ENCODE data around the gene CEPT1. TPM values are rescaled to one million over a fixed set of nuclear protein-coding genes. Genes with fewer than 3 reads are reported as not detected.

The CEPT1 gene
- total and polyA plus RNA-seq, 2 experiments from 2014 or later, result 22.3 to 51.7 TPM

- DNase-seq (ENCODE audit: low spot score), result no peak
- 59% methylated on average over 3 of the region's 3 CpGs for WGBS (ENCODE audit: low lambda C conversion rate, missing lambda C conversion rate)
- Histone ChIP-seq H3K9me3 (ENCODE audit: low read depth) (no peaks in the 10 kb centered on the region), H3K4me1 (ENCODE audit: insufficient read depth) (peaks cover 46% of the 10 kb centered on the region), H3K27ac (peak overlapping the region; percentile 90), H2AFZ (no peak overlapping the region), H3K4me3 (no peak overlapping the region), H4K20me1 (ENCODE audit: insufficient read depth, poor library complexity, severe bottlenecking) (no peaks in the 10 kb centered on the region), H3K4me2 (peak overlapping the region; percentile 8), H3K27me3 (no peaks in the 10 kb centered on the region), H3K79me2 (no peaks in the 10 kb centered on the region), H3K9me2 (replicated peaks; ENCODE audit: insufficient read depth) (no peaks in the 10 kb centered on the region), H3K36me3 (replicated peaks; ENCODE audit: insufficient read depth, low read depth) (no peaks in the 10 kb centered on the region)
- TF ChIP-seq, protein P1, sequence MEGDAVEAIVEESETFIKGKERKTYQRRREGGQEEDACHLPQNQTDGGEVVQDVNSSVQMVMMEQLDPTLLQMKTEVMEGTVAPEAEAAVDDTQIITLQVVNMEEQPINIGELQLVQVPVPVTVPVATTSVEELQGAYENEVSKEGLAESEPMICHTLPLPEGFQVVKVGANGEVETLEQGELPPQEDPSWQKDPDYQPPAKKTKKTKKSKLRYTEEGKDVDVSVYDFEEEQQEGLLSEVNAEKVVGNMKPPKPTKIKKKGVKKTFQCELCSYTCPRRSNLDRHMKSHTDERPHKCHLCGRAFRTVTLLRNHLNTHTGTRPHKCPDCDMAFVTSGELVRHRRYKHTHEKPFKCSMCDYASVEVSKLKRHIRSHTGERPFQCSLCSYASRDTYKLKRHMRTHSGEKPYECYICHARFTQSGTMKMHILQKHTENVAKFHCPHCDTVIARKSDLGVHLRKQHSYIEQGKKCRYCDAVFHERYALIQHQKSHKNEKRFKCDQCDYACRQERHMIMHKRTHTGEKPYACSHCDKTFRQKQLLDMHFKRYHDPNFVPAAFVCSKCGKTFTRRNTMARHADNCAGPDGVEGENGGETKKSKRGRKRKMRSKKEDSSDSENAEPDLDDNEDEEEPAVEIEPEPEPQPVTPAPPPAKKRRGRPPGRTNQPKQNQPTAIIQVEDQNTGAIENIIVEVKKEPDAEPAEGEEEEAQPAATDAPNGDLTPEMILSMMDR (IDR thresholded peaks at IDR 0.05; ENCODE audit: poor library complexity), result no peak
- no peak for TF ChIP-seq EZH2 (IDR thresholded peaks at IDR 0.05; ENCODE audit: borderline replicate concordance)
- no peak for TF ChIP-seq EZH2phosphoT487 (IDR thresholded peaks at IDR 0.05; ENCODE audit: low read depth, severe bottlenecking, unreplicated experiment)
Observed at GRCh38 chr1:111191496-111191895, 51.5 kb downstream of the CEPT1 start.

DNA sequence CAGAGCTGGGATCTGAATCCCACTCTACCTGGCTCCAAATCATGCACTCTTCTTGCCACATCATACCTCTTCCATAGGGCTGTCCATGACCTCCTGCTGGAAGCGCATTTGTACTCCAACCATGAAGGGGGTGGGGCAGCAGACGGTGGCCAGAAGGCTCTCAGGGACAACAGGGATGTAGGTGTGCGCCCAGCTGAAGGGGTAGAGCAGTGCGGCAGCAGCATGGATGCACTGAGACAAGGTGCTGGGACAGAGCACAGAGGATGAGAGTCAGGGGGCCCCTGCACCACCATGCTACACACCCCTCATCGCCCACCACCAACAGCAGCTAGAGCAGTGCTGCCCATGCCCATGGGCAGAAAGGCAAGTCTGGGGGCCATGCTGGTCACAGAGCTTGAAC, 52.1 kb downstream of the CEPT1 start:
- Histone ChIP-seq H3K4me1 (ENCODE audit: insufficient read depth) (peaks cover 46% of the 10 kb centered on the region), H3K79me2 (no peaks in the 10 kb centered on the region), H3K4me3 (no peak overlapping the region), H3K36me3 (replicated peaks; ENCODE audit: insufficient read depth, low read depth) (no peaks in the 10 kb centered on the region), H3K27ac (peak overlapping the region; percentile 90), H4K20me1 (ENCODE audit: insufficient read depth, poor library complexity, severe bottlenecking) (no peaks in the 10 kb centered on the region), H2AFZ (no peak overlapping the region), H3K9me3 (ENCODE audit: low read depth) (no peaks in the 10 kb centered on the region), H3K4me2 (no peak overlapping the region), H3K27me3 (no peaks in the 10 kb centered on the region), H3K9me2 (replicated peaks; ENCODE audit: insufficient read depth) (no peaks in the 10 kb centered on the region)
- TF ChIP-seq EZH2phosphoT487 (IDR thresholded peaks at IDR 0.05; ENCODE audit: low read depth, severe bottlenecking, unreplicated experiment) (no peak), EZH2 (IDR thresholded peaks at IDR 0.05; ENCODE audit: borderline replicate concordance) (no peak)
- TF ChIP-seq, protein P1 (IDR thresholded peaks at IDR 0.05; ENCODE audit: poor library complexity), result no peak
- DNase-seq (ENCODE audit: low spot score), result no peak
- WGBS (ENCODE audit: low lambda C conversion rate, missing lambda C conversion rate), result 96% methylated on average over 5 of the region's 5 CpGs

GRCh38 chr1:111192658-111193519, 52.9 kb downstream of the CEPT1 start:
- Histone ChIP-seq H3K4me3 (no peak overlapping the region), H2AFZ (no peak overlapping the region), H3K27me3 (no peaks in the 10 kb centered on the region), H4K20me1 (ENCODE audit: insufficient read depth, poor library complexity, severe bottlenecking) (no peaks in the 10 kb centered on the region), H3K4me2 (peak overlapping the region; percentile 15), H3K27ac (peak overlapping the region; percentile 90), H3K79me2 (no peaks in the 10 kb centered on the region), H3K36me3 (replicated peaks; ENCODE audit: insufficient read depth, low read depth) (no peaks in the 10 kb centered on the region), H3K9me2 (replicated peaks; ENCODE audit: insufficient read depth) (no peaks in the 10 kb centered on the region), H3K9me3 (ENCODE audit: low read depth) (no peaks in the 10 kb centered on the region), H3K4me1 (ENCODE audit: insufficient read depth) (peaks cover 46% of the 10 kb centered on the region)
- TF ChIP-seq EZH2phosphoT487 (IDR thresholded peaks at IDR 0.05; ENCODE audit: low read depth, severe bottlenecking, unreplicated experiment) (no peak), EZH2 (IDR thresholded peaks at IDR 0.05; ENCODE audit: borderline replicate concordance) (no peak)
- TF ChIP-seq, protein P1 (IDR thresholded peaks at IDR 0.05; ENCODE audit: poor library complexity), result no peak
- no peak for DNase-seq (ENCODE audit: low spot score)
- 48% methylated on average over 10 of the region's 10 CpGs for WGBS (ENCODE audit: low lambda C conversion rate, missing lambda C conversion rate)

Measured in hepatocyte (in vitro differentiated cells).